ENCODE results near the gene EGFLAM. TPM values are rescaled to one million over a fixed set of nuclear protein-coding genes. Genes with fewer than 3 reads are reported as not detected.
A peak's percentile ranks its signal among the peaks of the same experiment; 100 is the strongest.

Gene EGFLAM
- total RNA-seq, 1 donor: 11.2 TPM

DNA sequence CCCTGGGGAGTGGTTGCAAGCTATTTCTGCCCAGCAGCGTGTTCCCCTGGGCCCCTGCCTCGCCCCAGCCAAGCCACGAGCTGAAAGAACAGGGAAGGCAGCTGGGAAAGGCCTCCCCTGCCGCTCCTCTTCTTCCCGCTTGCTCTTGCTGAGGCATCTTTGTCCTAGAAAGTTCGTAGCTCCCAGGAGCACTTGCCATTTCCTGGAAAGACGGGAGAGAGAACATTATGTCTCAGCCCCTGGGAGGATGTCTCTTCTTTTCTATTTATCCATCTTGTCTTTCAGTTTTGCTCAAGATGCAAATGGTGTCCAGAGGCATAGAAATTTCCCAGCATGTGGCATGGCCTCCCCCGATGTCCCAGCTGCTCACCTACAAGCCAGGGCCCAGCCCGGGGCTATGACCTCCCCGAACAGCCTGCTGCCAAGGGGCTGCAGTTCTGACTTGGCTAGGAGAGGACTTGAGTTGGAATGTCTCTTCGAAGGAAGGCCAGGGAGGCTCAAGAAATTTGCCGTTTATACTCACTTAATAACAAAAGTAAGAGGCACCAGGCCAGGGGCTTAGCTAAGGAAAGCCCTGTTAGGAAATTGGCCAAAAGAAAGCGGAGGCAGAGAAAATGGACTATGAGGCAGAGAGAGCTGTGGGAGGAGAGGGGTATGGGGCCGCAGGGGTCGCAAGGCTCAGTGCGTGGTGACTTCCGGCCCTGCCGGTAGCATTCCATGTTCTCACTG, 210.8 kb downstream of the EGFLAM start:
- Histone ChIP-seq H3K79me2 (ENCODE audit: insufficient read depth, low read length) (no peaks in the 10 kb centered on the region), H3K4me1 (ENCODE audit: insufficient read depth, low read length) (peaks cover 51% of the 10 kb centered on the region), H3K4me2 (ENCODE audit: insufficient read depth, low read length) (peak overlapping the region; percentile 63), H3K9me3 (ENCODE audit: low read depth, low read length) (no peaks in the 10 kb centered on the region), H3K36me3 (ENCODE audit: insufficient read depth, low read length) (no peaks in the 10 kb centered on the region), H4K20me1 (ENCODE audit: insufficient read depth, low read length) (no peaks in the 10 kb centered on the region), H3K4me3 (ENCODE audit: insufficient read depth, low read length) (peak overlapping the region; percentile 34), H2AFZ (ENCODE audit: low read length) (peak overlapping the region; percentile 80), H3K27me3 (ENCODE audit: insufficient read depth, low read length) (no peaks in the 10 kb centered on the region), H3K27ac (ENCODE audit: low read depth, low read length) (peak overlapping the region; percentile 82)
- DNase-seq (ENCODE audit: insufficient read length, low spot score, missing footprints): peak; percentile 77
- TF ChIP-seq, protein P1, sequence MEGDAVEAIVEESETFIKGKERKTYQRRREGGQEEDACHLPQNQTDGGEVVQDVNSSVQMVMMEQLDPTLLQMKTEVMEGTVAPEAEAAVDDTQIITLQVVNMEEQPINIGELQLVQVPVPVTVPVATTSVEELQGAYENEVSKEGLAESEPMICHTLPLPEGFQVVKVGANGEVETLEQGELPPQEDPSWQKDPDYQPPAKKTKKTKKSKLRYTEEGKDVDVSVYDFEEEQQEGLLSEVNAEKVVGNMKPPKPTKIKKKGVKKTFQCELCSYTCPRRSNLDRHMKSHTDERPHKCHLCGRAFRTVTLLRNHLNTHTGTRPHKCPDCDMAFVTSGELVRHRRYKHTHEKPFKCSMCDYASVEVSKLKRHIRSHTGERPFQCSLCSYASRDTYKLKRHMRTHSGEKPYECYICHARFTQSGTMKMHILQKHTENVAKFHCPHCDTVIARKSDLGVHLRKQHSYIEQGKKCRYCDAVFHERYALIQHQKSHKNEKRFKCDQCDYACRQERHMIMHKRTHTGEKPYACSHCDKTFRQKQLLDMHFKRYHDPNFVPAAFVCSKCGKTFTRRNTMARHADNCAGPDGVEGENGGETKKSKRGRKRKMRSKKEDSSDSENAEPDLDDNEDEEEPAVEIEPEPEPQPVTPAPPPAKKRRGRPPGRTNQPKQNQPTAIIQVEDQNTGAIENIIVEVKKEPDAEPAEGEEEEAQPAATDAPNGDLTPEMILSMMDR (IDR thresholded peaks at IDR 0.05; ENCODE audit: extremely low read depth, low read depth, low read length): no peak

DNA sequence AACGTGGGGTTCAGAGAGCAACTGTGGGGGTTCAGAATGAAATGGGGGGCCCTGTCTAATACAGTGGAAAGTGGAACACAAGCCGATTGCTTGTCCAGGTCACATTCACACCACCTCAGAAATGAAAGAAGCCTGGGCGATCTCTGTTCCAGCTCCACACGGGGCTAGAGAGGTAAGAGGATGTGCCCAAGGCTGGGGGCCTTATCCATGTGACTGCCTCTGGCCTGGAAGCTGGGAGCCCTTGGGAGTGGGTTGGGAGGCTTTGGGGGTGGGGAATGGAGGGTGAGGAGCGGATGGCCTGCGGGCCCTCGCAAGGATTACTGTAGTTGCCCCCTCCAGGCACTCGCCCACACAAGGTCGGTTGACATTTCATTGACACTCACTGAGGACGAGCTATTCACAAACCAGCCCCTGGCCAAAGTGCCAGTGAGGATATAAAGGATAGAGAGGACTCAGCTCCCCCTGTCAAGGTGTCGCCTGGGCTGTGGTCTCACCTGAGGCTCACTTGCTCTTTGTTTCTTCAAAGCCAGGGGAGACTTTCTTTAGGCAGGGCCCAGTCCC, 211.4 kb downstream of the EGFLAM start:
- H4K20me1 ChIP-seq (ENCODE audit: insufficient read depth, low read length): no peaks in the 10 kb centered on the region
- H3K4me2 ChIP-seq (ENCODE audit: insufficient read depth, low read length): no peak overlapping the region
- no peak overlapping the region for H3K27ac ChIP-seq (ENCODE audit: low read depth, low read length)
- no peak overlapping the region for H2AFZ ChIP-seq (ENCODE audit: low read length)
- no peak overlapping the region for H3K4me3 ChIP-seq (ENCODE audit: insufficient read depth, low read length)
- peaks cover 45% of the 10 kb centered on the region for H3K4me1 ChIP-seq (ENCODE audit: insufficient read depth, low read length)
- DNase-seq (ENCODE audit: insufficient read length, low spot score, missing footprints): peak; percentile 42
- no peaks in the 10 kb centered on the region for H3K36me3 ChIP-seq (ENCODE audit: insufficient read depth, low read length)
- no peaks in the 10 kb centered on the region for H3K9me3 ChIP-seq (ENCODE audit: low read depth, low read length)
- TF ChIP-seq, protein P1 (IDR thresholded peaks at IDR 0.05; ENCODE audit: extremely low read depth, low read depth, low read length): no peak
- H3K27me3 ChIP-seq (ENCODE audit: insufficient read depth, low read length): no peaks in the 10 kb centered on the region
- no peaks in the 10 kb centered on the region for H3K79me2 ChIP-seq (ENCODE audit: insufficient read depth, low read length)

DNA sequence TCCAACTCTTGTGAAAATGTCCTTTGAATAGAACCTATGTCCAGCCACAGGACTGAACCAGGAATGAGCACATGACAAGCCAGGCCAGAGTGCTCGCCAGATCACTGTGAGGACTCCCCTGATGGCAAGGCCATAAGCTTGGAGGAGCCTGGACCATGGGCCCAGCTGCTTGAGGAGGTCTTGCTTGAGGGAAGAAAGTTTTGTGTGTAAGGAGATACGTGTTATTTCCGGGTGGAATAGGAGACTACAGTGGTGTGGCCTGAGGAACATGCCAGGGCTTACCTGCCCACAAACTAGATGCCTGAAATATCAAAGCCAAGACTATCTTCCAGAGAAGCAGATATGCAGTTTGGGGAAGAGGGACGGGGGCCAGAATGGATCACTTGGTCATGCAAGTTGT, 213.3 kb downstream of the EGFLAM start:
- H3K27ac ChIP-seq (ENCODE audit: low read depth, low read length): no peak overlapping the region
- H4K20me1 ChIP-seq (ENCODE audit: insufficient read depth, low read length): no peaks in the 10 kb centered on the region
- no peak overlapping the region for H3K4me3 ChIP-seq (ENCODE audit: insufficient read depth, low read length)
- H3K36me3 ChIP-seq (ENCODE audit: insufficient read depth, low read length): no peaks in the 10 kb centered on the region
- H3K4me1 ChIP-seq (ENCODE audit: insufficient read depth, low read length): peaks cover 26% of the 10 kb centered on the region
- peak; percentile 43 for DNase-seq (ENCODE audit: insufficient read length, low spot score, missing footprints)
- H3K27me3 ChIP-seq (ENCODE audit: insufficient read depth, low read length): no peaks in the 10 kb centered on the region
- TF ChIP-seq, protein P1 (IDR thresholded peaks at IDR 0.05; ENCODE audit: extremely low read depth, low read depth, low read length): no peak
- H3K79me2 ChIP-seq (ENCODE audit: insufficient read depth, low read length): no peaks in the 10 kb centered on the region
- H3K9me3 ChIP-seq (ENCODE audit: low read depth, low read length): no peaks in the 10 kb centered on the region
- no peak overlapping the region for H2AFZ ChIP-seq (ENCODE audit: low read length)
- H3K4me2 ChIP-seq (ENCODE audit: insufficient read depth, low read length): no peak overlapping the region

DNA sequence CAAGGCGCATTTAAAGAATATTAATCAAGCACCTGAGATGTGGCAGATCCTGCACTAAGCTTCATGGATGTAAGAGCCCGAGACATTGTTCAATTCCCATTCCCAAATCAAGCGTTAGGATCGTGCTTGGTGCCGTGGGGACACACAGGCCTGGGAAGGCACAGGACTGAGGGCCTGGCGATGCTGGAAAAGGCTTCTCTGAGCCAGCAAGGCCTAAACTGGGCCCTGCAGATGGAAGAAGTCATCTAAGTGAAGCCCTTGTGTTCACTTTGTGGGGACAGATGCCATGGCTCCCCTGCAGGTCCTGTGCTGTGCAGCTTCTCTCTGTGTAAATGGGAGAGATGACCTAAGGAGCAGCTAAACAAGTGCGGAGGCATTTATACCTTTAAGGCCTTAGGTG, 214.2 kb downstream of the EGFLAM start:
- TF ChIP-seq, protein P1 (IDR thresholded peaks at IDR 0.05; ENCODE audit: extremely low read depth, low read depth, low read length): no peak
- DNase-seq (ENCODE audit: insufficient read length, low spot score, missing footprints): peak; percentile 23
- H3K79me2 ChIP-seq (ENCODE audit: insufficient read depth, low read length): no peaks in the 10 kb centered on the region
- no peaks in the 10 kb centered on the region for H3K9me3 ChIP-seq (ENCODE audit: low read depth, low read length)
- no peak overlapping the region for H3K4me3 ChIP-seq (ENCODE audit: insufficient read depth, low read length)
- peaks cover 18% of the 10 kb centered on the region for H3K4me1 ChIP-seq (ENCODE audit: insufficient read depth, low read length)
- H3K27me3 ChIP-seq (ENCODE audit: insufficient read depth, low read length): no peaks in the 10 kb centered on the region
- no peak overlapping the region for H3K27ac ChIP-seq (ENCODE audit: low read depth, low read length)
- no peak overlapping the region for H3K4me2 ChIP-seq (ENCODE audit: insufficient read depth, low read length)
- no peak overlapping the region for H2AFZ ChIP-seq (ENCODE audit: low read length)
- H3K36me3 ChIP-seq (ENCODE audit: insufficient read depth, low read length): no peaks in the 10 kb centered on the region
- H4K20me1 ChIP-seq (ENCODE audit: insufficient read depth, low read length): no peaks in the 10 kb centered on the region
